Measurements from ENCODE around the gene GXYLT2.

Gene GXYLT2

GRCh38 chr3:72903004-72903403 lies 15.2 kb downstream of the GXYLT2 start:
- H3K4me3 ChIP-seq (ENCODE audit: low read depth, low read length), result no peak overlapping the region
- no peak for DNase-seq (ENCODE audit: low read depth)
- no peak for TF ChIP-seq CTCF (IDR thresholded peaks at IDR 0.05; ENCODE audit: insufficient read depth, low read depth, low read length, missing control alignments)

GRCh38 chr3:72904163-72904562 lies 16.3 kb downstream of the GXYLT2 start:
- TF ChIP-seq CTCF (IDR thresholded peaks at IDR 0.05; ENCODE audit: insufficient read depth, low read depth, low read length, missing control alignments), result no peak
- no peak for DNase-seq (ENCODE audit: low read depth)

GRCh38 chr3:72906154-72906553 lies 18.3 kb downstream of the GXYLT2 start:
- no peak for DNase-seq (ENCODE audit: low read depth)
- no peak overlapping the region for H3K4me3 ChIP-seq (ENCODE audit: low read depth, low read length)
- no peak for TF ChIP-seq CTCF (IDR thresholded peaks at IDR 0.05; ENCODE audit: insufficient read depth, low read depth, low read length, missing control alignments)

More at GRCh38 chr3:72904163-72904562, 16.3 kb downstream of the GXYLT2 start:
- no peak overlapping the region for H3K4me3 ChIP-seq (ENCODE audit: low read depth, low read length)

- no peak for TF ChIP-seq CTCF (IDR thresholded peaks at IDR 0.05; ENCODE audit: insufficient read depth, low read depth, low read length, missing control alignments)
- no peak for DNase-seq (ENCODE audit: low read depth)
- H3K4me3 ChIP-seq (ENCODE audit: low read depth, low read length), result no peak overlapping the region
These were observed 19.4 kb downstream of the GXYLT2 start for GRCh38 chr3:72907131-72907711.

GRCh38 chr3:72907731-72908620 lies 20.1 kb downstream of the GXYLT2 start:
- TF ChIP-seq CTCF (IDR thresholded peaks at IDR 0.05; ENCODE audit: insufficient read depth, low read depth, low read length, missing control alignments), result no peak
- DNase-seq (ENCODE audit: low read depth), result no peak
- no peak overlapping the region for H3K4me3 ChIP-seq (ENCODE audit: low read depth, low read length)

- H3K4me3 ChIP-seq (ENCODE audit: low read depth, low read length), result no peak overlapping the region
- no peak for DNase-seq (ENCODE audit: low read depth)
- TF ChIP-seq CTCF (IDR thresholded peaks at IDR 0.05; ENCODE audit: insufficient read depth, low read depth, low read length, missing control alignments), result no peak
These were observed 21.7 kb downstream of the GXYLT2 start for GRCh38 chr3:72909591-72909990.
